Neural cell (in vitro differentiated cells): ENCODE measurements around the gene ARL4C. TPM values are rescaled to one million over a fixed set of nuclear protein-coding genes. Genes with fewer than 3 reads are reported as not detected.

Source experiments
- H2AFZ ChIP-seq: fragments of 200-600, 300-800 bp; sonication (generic), shearing (Covaris generic); 2 replicates; pipeline ENCODE4 v1.6.0; 2014; ENCODE audit warnings: low read depth, mild to moderate bottlenecking, antibody characterized with exemption, low read length, moderate library complexity
- H3F3A ChIP-seq: fragments of 200-600 bp; shearing (Covaris generic); 2 replicates; pipeline ENCODE4 v1.6.1; 2016; ENCODE audit warnings: mild to moderate bottlenecking, moderate library complexity, mixed read lengths, antibody characterized with exemption, low read length; ENCODE audit not compliant: insufficient read depth, poor library complexity, severe bottlenecking
- H3K27ac ChIP-seq: fragments of 200-600, 300-800 bp; sonication (generic), shearing (Covaris generic); 2 replicates; pipeline ENCODE4 v1.5.1; 2014; ENCODE audit warnings: mild to moderate bottlenecking, low read length, moderate library complexity
- H3K27me3 ChIP-seq: fragments of 300-800, 200-600 bp; sonication (generic), shearing (Covaris generic); 2 replicates; pipeline ENCODE4 v1.6.0; 2014; ENCODE audit warnings: mild to moderate bottlenecking, low read depth, low read length, moderate library complexity; ENCODE audit not compliant: insufficient read depth
- H3K36me3 ChIP-seq: fragments of 300-800, 200-600 bp; sonication (generic), shearing (Covaris generic); 2 replicates; pipeline ENCODE4 v1.5.1; 2014; ENCODE audit warnings: mild to moderate bottlenecking, antibody characterized with exemption, low read length, moderate library complexity; ENCODE audit not compliant: insufficient read depth
- H3K4me2 ChIP-seq: fragments of 300-800, 200-600 bp; sonication (generic), shearing (Covaris generic); 2 replicates; pipeline ENCODE4 v1.6.0; 2014; ENCODE audit warnings: mild to moderate bottlenecking, low read length
- H3K4me3 ChIP-seq: fragments of 300-800, 200-600 bp; sonication (generic), shearing (Covaris generic); 2 replicates; pipeline ENCODE4 v1.5.1; 2014; ENCODE audit warnings: mild to moderate bottlenecking, low read length, moderate library complexity
- H3K79me2 ChIP-seq: fragments of 200-600 bp; shearing (Covaris generic); replicated peaks from 2 replicates; pipeline ENCODE4 v1.6.0; 2014; ENCODE audit warnings: mild to moderate bottlenecking, low read length, moderate library complexity; ENCODE audit not compliant: insufficient read depth
- H3K9ac ChIP-seq: fragments of 300-800, 200-600 bp; sonication (generic), shearing (Covaris generic); 2 replicates; pipeline ENCODE4 v1.6.1; 2016; ENCODE audit warnings: mild to moderate bottlenecking, low read length, mixed read lengths
- H3K9me2 ChIP-seq: fragments of 200-600 bp; shearing (Covaris generic); 2 replicates; pipeline ENCODE4 v1.6.1; 2016; ENCODE audit warnings: mild to moderate bottlenecking, low read length, mixed read lengths; ENCODE audit not compliant: insufficient read depth
- H3K9me3 ChIP-seq: fragments of 200-600, 300-800 bp; sonication (generic), shearing (Covaris generic); 2 replicates; pipeline ENCODE4 v1.6.1; 2016; ENCODE audit warnings: mild to moderate bottlenecking, mixed run types, low read length, moderate library complexity, mixed read lengths
- H4K20me1 ChIP-seq: fragments of 200-600 bp; shearing (Covaris generic); 2 replicates; pipeline ENCODE4 v1.6.1; 2016; ENCODE audit warnings: mild to moderate bottlenecking, mixed run types; ENCODE audit not compliant: insufficient read depth
- EP300 ChIP-seq: fragments of 450-650 bp; conservative IDR thresholded peaks from 2 replicates; pipeline ENCODE4 v1.6.1; 2014; ENCODE audit warnings: antibody characterized with exemption, mild to moderate bottlenecking, moderate library complexity; ENCODE audit not compliant: poor library complexity, severe bottlenecking
- EZH2 ChIP-seq: fragments of 200-600, 300-800 bp; shearing (Covaris generic), sonication (generic); IDR thresholded peaks from 2 replicates; pipeline ENCODE4 v1.6.1; 2014; ENCODE audit warnings: antibody characterized with exemption, low read length, borderline replicate concordance, mild to moderate bottlenecking; ENCODE audit not compliant: insufficient read depth, poor library complexity, severe bottlenecking
- MXI1 ChIP-seq: fragments of 450-650 bp; conservative IDR thresholded peaks from 2 replicates; pipeline ENCODE4 v1.6.1; 2014; ENCODE audit warnings: antibody characterized with exemption, mild to moderate bottlenecking; ENCODE audit not compliant: poor library complexity, severe bottlenecking
- POLR2AphosphoS5 ChIP-seq: IDR thresholded peaks from 2 replicates; pipeline ENCODE4 v1.6.1; 2012
- RAD21 ChIP-seq: fragments of 450-650 bp; conservative IDR thresholded peaks from 2 replicates; pipeline ENCODE4 v1.6.1; 2014; ENCODE audit warnings: antibody characterized with exemption, mild to moderate bottlenecking, moderate library complexity
- SMC3 ChIP-seq: fragments of 450-650 bp; conservative IDR thresholded peaks from 2 replicates; pipeline ENCODE4 v1.6.1; 2014; ENCODE audit warnings: antibody characterized with exemption, mild to moderate bottlenecking, moderate library complexity; ENCODE audit not compliant: poor library complexity
- TAF1 ChIP-seq: IDR thresholded peaks from 2 replicates; pipeline ENCODE4 v1.6.1; 2012; ENCODE audit warnings: low read depth
- polyA plus RNA-seq: library from polyadenylated mRNA; depleted of rRNA; stranded (reverse); fragments of >200 nt; gene quantifications from 2 replicates; pipeline ENCODE4 v1.2.3, GENCODE V29; 2014
- TF ChIP-seq, protein P1 (sequence below): fragments of 450-650 bp; IDR thresholded peaks from 2 replicates; pipeline ENCODE4 v1.5.1; 2014; ENCODE audit warnings: antibody characterized with exemption, mild to moderate bottlenecking, moderate library complexity; ENCODE audit not compliant: poor library complexity, severe bottlenecking
- TF ChIP-seq, protein P2 (sequence below): IDR thresholded peaks from 2 replicates; pipeline ENCODE4 v1.6.1; 2012; ENCODE audit warnings: borderline replicate concordance

The ARL4C gene
- polyA plus RNA-seq, 1 donor from 2014 or later: 20.3 TPM

- Histone ChIP-seq H3K9ac (no peak overlapping the region), H3K9me3 (no peaks in the 10 kb centered on the region), H4K20me1 (no peaks in the 10 kb centered on the region), H3K36me3 (no peaks in the 10 kb centered on the region), H3K4me3 (no peak overlapping the region), H3K27ac (no peak overlapping the region), H3K27me3 (no peaks in the 10 kb centered on the region), H3F3A (no peaks in the 10 kb centered on the region), H3K4me2 (no peak overlapping the region), H2AFZ (no peak overlapping the region), H3K79me2 (no peaks in the 10 kb centered on the region), H3K9me2 (no peaks in the 10 kb centered on the region)
- TF ChIP-seq EZH2 (no peak), POLR2AphosphoS5 (no peak), SMC3 (no peak), TAF1 (no peak)
Observed at GRCh38 chr2:234472155-234472554, 24.7 kb downstream of the ARL4C start.

- no peaks in the 10 kb centered on the region for H4K20me1 ChIP-seq
- H3K36me3 ChIP-seq: no peaks in the 10 kb centered on the region
Observed at GRCh38 chr2:234469972-234470371, 26.9 kb downstream of the ARL4C start.

DNA sequence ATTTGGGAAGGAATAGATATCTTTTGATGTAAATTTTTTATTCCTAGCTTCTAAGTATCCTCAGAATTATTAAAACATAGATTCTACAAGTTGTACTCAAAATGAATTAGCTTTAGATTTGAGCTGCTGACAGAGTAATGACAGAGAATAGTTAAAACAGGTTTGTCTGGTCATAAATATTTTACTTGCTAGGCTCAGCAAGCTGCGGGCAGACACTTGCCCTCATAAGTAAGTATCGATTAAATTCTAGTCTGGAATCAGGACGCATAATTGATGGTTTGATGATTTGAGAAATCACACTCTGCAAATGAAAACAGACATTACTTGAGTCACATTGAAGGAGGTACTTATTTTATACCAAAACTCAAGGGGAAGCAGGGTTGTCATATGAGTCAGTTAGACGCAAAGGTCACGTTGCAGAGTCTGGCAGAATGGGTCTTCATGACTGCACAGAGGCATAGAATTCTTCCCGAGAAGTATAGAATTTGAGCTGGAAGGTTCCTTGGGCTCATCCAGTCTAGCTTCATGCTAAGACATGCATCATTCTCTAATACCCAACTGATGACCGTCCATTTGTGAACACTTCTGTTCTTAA is 27.5 kb downstream of the ARL4C start:
- H3K79me2 ChIP-seq: no peaks in the 10 kb centered on the region
- no peaks in the 10 kb centered on the region for H3K27me3 ChIP-seq
- no peak overlapping the region for H3K4me2 ChIP-seq
- H3K36me3 ChIP-seq: no peaks in the 10 kb centered on the region
- TF ChIP-seq POLR2AphosphoS5: no peak
- TF ChIP-seq, protein P1, sequence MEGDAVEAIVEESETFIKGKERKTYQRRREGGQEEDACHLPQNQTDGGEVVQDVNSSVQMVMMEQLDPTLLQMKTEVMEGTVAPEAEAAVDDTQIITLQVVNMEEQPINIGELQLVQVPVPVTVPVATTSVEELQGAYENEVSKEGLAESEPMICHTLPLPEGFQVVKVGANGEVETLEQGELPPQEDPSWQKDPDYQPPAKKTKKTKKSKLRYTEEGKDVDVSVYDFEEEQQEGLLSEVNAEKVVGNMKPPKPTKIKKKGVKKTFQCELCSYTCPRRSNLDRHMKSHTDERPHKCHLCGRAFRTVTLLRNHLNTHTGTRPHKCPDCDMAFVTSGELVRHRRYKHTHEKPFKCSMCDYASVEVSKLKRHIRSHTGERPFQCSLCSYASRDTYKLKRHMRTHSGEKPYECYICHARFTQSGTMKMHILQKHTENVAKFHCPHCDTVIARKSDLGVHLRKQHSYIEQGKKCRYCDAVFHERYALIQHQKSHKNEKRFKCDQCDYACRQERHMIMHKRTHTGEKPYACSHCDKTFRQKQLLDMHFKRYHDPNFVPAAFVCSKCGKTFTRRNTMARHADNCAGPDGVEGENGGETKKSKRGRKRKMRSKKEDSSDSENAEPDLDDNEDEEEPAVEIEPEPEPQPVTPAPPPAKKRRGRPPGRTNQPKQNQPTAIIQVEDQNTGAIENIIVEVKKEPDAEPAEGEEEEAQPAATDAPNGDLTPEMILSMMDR: no peak
- no peak for TF ChIP-seq SMC3
- TF ChIP-seq, protein P2, sequence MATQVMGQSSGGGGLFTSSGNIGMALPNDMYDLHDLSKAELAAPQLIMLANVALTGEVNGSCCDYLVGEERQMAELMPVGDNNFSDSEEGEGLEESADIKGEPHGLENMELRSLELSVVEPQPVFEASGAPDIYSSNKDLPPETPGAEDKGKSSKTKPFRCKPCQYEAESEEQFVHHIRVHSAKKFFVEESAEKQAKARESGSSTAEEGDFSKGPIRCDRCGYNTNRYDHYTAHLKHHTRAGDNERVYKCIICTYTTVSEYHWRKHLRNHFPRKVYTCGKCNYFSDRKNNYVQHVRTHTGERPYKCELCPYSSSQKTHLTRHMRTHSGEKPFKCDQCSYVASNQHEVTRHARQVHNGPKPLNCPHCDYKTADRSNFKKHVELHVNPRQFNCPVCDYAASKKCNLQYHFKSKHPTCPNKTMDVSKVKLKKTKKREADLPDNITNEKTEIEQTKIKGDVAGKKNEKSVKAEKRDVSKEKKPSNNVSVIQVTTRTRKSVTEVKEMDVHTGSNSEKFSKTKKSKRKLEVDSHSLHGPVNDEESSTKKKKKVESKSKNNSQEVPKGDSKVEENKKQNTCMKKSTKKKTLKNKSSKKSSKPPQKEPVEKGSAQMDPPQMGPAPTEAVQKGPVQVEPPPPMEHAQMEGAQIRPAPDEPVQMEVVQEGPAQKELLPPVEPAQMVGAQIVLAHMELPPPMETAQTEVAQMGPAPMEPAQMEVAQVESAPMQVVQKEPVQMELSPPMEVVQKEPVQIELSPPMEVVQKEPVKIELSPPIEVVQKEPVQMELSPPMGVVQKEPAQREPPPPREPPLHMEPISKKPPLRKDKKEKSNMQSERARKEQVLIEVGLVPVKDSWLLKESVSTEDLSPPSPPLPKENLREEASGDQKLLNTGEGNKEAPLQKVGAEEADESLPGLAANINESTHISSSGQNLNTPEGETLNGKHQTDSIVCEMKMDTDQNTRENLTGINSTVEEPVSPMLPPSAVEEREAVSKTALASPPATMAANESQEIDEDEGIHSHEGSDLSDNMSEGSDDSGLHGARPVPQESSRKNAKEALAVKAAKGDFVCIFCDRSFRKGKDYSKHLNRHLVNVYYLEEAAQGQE: no peak
- TF ChIP-seq RAD21: no peak
- TF ChIP-seq TAF1: no peak
- no peak for TF ChIP-seq MXI1
- TF ChIP-seq EP300: no peak
- TF ChIP-seq EZH2: no peak
- H2AFZ ChIP-seq: no peak overlapping the region
- H3F3A ChIP-seq: no peaks in the 10 kb centered on the region
- no peaks in the 10 kb centered on the region for H3K9me3 ChIP-seq
- H4K20me1 ChIP-seq: no peaks in the 10 kb centered on the region
- H3K9ac ChIP-seq: no peak overlapping the region
- H3K4me3 ChIP-seq: no peak overlapping the region
- H3K27ac ChIP-seq: no peak overlapping the region
- no peaks in the 10 kb centered on the region for H3K9me2 ChIP-seq

More at GRCh38 chr2:234469972-234470371, 26.9 kb downstream of the ARL4C start:
- Histone ChIP-seq H3K79me2 (no peaks in the 10 kb centered on the region), H3K9me2 (no peaks in the 10 kb centered on the region), H3K4me3 (no peak overlapping the region), H2AFZ (no peak overlapping the region), H3F3A (no peaks in the 10 kb centered on the region), H3K9ac (no peak overlapping the region), H3K9me3 (no peaks in the 10 kb centered on the region), H3K27me3 (no peaks in the 10 kb centered on the region), H3K4me2 (no peak overlapping the region), H3K27ac (no peak overlapping the region)
- no peak for TF ChIP-seq MXI1
- TF ChIP-seq SMC3: no peak
- no peak for TF ChIP-seq EZH2
- no peak for TF ChIP-seq POLR2AphosphoS5
- TF ChIP-seq, protein P1: no peak
- TF ChIP-seq RAD21: no peak
- TF ChIP-seq EP300: no peak
- no peak for TF ChIP-seq TAF1
